ENCODE data around the gene COL27A1. TPM values are rescaled to one million over a fixed set of nuclear protein-coding genes. Genes with fewer than 3 reads are reported as not detected.

The COL27A1 gene
- total and polyA plus RNA-seq, 9 of the 15 experiments (the other 6 are each of a cell fraction or from before 2014, with no cell fraction given), result 0.07 TPM; not detected in 8

GRCh38 chr9:114139071-114139470, 16.3 kb upstream of the COL27A1 start:
- Histone ChIP-seq H3K79me2 (ENCODE audit: control insufficient read depth, insufficient read depth, low read length) (no peaks in the 10 kb centered on the region), H3K27ac (ENCODE audit: extremely low read depth, low read depth, low read length) (no peak overlapping the region), H3K4me2 (ENCODE audit: insufficient read depth, low read length) (no peak overlapping the region), H3K9me3 (replicated peaks; ENCODE audit: control insufficient read depth, insufficient read depth, low read depth, low read length) (no peaks in the 10 kb centered on the region), H3K9me1 (ENCODE audit: control insufficient read depth, insufficient read depth, low read length) (no peaks in the 10 kb centered on the region), H3K4me3 (no peak overlapping the region), H3K4me1 (replicated peaks in 1 of 2; ENCODE audit: control insufficient read depth in 2 of 2, insufficient read depth in 2 of 2, low read length in 2 of 2) (no peaks in the 10 kb centered on the region), H4K20me1 (replicated peaks; ENCODE audit: control insufficient read depth, insufficient read depth, low read length) (0 out of 2 replicates have a peak, but pooled peaks cover 3% of the 10 kb centered on the region), H3K9ac (ENCODE audit: insufficient read depth in 1 of 2, low read depth in 2 of 2, low read length in 2 of 2) (no peak overlapping the region), H3K27me3 (ENCODE audit: control insufficient read depth in 2 of 2, insufficient read depth in 2 of 2, low read length in 2 of 2) (peaks cover 5 to 34% of the 10 kb centered on the region in 2 experiments; a peak in 4 of 5 replicates), H3K36me3 (ENCODE audit: control insufficient read depth, insufficient read depth, low read length) (no peaks in the 10 kb centered on the region), H2AFZ (ENCODE audit: low read depth, low read length) (no peak overlapping the region)
- TF ChIP-seq NR1H2 (CRISPR knock-in tag; IDR thresholded peaks at IDR 0.05) (no peak), DACH1 (IDR thresholded peaks at IDR 0.05; ENCODE audit: partially characterized antibody) (no peak), GATAD2B (IDR thresholded peaks at IDR 0.05; ENCODE audit: borderline replicate concordance) (no peak)
- no TSS peak for BruUV-seq (replicated peaks)
- ChIA-PET POLR2A (no interaction called here), CTCF (ENCODE audit: low intra/inter-chr PET ratio) (no interaction called here)
- no peak for ATAC-seq
- DNase-seq (ENCODE audit: extremely low read depth in 1 of 4, low spot score in 3 of 4), result no peak
- intact Hi-C loops (cut with micrococcal nuclease), result no loop called here
- no peak for FAIRE-seq
- 6% methylated on average over 5 of the region's 5 CpGs for WGBS (ENCODE audit: insufficient coverage, low coverage, missing lambda C conversion rate)
- in situ Hi-C loops (cut with MboI), result no loop called here

DNA sequence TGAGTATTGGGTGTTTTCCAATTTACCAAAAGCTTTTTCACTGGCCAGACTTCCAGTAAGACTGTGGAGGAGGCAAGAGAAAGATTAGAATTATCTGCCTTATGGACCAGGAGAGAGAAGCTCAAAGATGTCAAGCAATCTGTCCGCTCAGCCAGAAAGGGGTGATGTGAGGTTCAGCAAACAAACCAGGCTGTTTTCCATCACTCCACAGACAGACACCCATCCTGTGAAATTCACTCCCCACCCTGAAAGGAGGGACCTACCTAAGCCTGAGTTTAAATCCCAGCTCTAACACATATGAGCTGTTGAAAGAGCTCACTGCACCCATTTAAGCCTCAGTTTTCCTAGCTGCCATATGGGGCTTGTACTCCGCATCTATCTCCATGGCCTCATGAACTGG, 14.9 kb upstream of the COL27A1 start:
- Histone ChIP-seq H3K36me3 (ENCODE audit: control insufficient read depth, insufficient read depth, low read length) (no peaks in the 10 kb centered on the region), H3K27me3 (ENCODE audit: control insufficient read depth in 2 of 2, insufficient read depth in 2 of 2, low read length in 2 of 2) (peaks cover 7 to 39% of the 10 kb centered on the region in 2 experiments), H3K4me2 (ENCODE audit: insufficient read depth, low read length) (no peak overlapping the region), H4K20me1 (replicated peaks; ENCODE audit: control insufficient read depth, insufficient read depth, low read length) (0 out of 2 replicates have a peak, but pooled peaks cover 3% of the 10 kb centered on the region), H3K4me1 (replicated peaks in 1 of 2; ENCODE audit: control insufficient read depth in 2 of 2, insufficient read depth in 2 of 2, low read length in 2 of 2) (no peaks in the 10 kb centered on the region), H3K9me1 (ENCODE audit: control insufficient read depth, insufficient read depth, low read length) (no peaks in the 10 kb centered on the region), H3K9ac (ENCODE audit: insufficient read depth in 1 of 2, low read depth in 2 of 2, low read length in 2 of 2) (no peak overlapping the region), H3K27ac (ENCODE audit: extremely low read depth, low read depth, low read length) (no peak overlapping the region), H2AFZ (ENCODE audit: low read depth, low read length) (no peak overlapping the region), H3K9me3 (replicated peaks; ENCODE audit: control insufficient read depth, insufficient read depth, low read depth, low read length) (no peaks in the 10 kb centered on the region), H3K79me2 (ENCODE audit: control insufficient read depth, insufficient read depth, low read length) (no peaks in the 10 kb centered on the region), H3K4me3 (no peak overlapping the region)
- in situ Hi-C loops (cut with MboI), result no loop called here
- no peak for ATAC-seq
- CTCF ChIA-PET (ENCODE audit: low intra/inter-chr PET ratio), result no interaction called here
- FAIRE-seq, result no peak
- DNase-seq (ENCODE audit: extremely low read depth in 1 of 4, low spot score in 3 of 4), result no peak
- TF ChIP-seq BHLHE40 (IDR thresholded peaks at IDR 0.05; ENCODE audit: low read length) (no peak), ZBTB8A (IDR thresholded peaks at IDR 0.05; ENCODE audit: partially characterized antibody) (no peak), RHOXF2B (CRISPR knock-in tag; conservative IDR thresholded peaks at IDR 0.05) (no peak), ZNF551 (CRISPR knock-in tag; IDR thresholded peaks at IDR 0.05) (no peak), THRAP3 (IDR thresholded peaks at IDR 0.05; ENCODE audit: borderline replicate concordance) (no peak)
- intact Hi-C loops (cut with micrococcal nuclease), result no loop called here
- 6% methylated on average over 2 of the region's 2 CpGs for WGBS (ENCODE audit: insufficient coverage, low coverage, missing lambda C conversion rate)
- no TSS peak for BruUV-seq (replicated peaks)
- POLR2A ChIA-PET, result interaction anchor here (1.1 to 1.3 kb wide), 2 partner anchors 13 to 15 kb away, joined by 4 to 5 read pairs; no protein-coding TSS in a partner anchor

All from K562 (cell line).